ENCODE measurements around the gene SOCS1. TPM values are rescaled to one million over a fixed set of nuclear protein-coding genes. Genes with fewer than 3 reads are reported as not detected.

Gene SOCS1
- total and polyA plus RNA-seq, 2 of the 8 experiments (the other 6 are each of a cell fraction or from before 2014, with no cell fraction given): 21.0 to 48.9 TPM

DNA sequence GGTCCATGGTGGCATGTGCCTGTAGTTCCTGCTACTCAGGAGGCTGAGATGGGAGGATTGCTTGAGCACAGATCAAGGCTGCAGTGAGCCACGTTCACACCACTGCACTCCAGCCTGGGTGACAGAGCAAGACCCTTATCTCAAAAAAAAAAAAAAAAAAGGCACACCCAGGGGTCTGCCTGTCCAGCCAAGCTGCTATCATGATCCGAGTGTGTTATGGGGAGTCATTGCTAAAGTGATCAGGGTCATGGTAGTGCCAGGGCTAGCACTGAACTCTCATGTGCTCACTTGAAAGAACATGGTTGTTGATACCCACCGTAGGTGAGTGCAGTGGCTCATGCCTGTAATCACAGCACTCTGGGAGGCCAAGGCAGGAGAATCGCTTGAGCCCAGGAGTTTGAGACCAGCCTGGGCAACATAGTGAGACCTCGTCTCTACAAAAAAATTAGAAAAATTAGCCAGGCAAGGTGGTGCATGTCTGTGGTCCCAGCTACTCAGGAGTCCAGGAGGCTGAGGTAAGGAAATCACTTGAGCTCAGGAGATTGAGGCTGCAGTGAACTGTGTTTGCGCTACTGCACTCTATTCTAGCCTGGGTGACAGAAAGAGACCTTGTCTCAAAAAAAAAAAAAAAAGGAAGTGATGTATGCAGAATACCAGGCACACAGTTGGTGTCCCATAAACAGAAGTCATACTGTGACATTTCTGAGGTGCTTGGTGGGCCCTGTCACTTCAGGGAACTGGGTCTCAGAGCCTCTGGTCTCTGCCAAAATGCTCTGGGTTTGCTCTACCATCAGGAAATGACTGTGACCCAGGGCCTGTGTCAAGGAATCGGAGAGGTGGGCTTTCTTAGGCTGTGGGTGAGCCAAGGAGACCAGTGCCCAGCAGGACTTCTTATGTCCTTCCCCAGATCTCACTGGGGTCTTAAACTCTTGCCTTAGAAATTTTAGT lies 23.0 kb upstream of the SOCS1 start:
- no peak overlapping the region for H2AFZ ChIP-seq (ENCODE audit: low read length)
- H3K27ac ChIP-seq (ENCODE audit: low read depth, low read length): no peak overlapping the region
- FAIRE-seq (no peak), DNase-seq (ENCODE audit: low read depth in 1 of 2, low spot score in 2 of 2) (no peak)
- H3K9me3 ChIP-seq (ENCODE audit: insufficient read depth in 2 of 2, low read depth in 1 of 2, low read length in 1 of 2): no peaks in the 10 kb centered on the region
- H3K18ac ChIP-seq (ENCODE audit: extremely low read depth, low read length): no peak overlapping the region
- no peak overlapping the region for H3K14ac ChIP-seq (ENCODE audit: insufficient read length)
- no peaks in the 10 kb centered on the region for H3K79me1 ChIP-seq (ENCODE audit: low read depth, low read length)
- H4K20me1 ChIP-seq (replicated peaks in 1 of 2; ENCODE audit: control insufficient read depth in 1 of 2, insufficient read depth in 2 of 2, low read length in 2 of 2): no peaks in the 10 kb centered on the region
- no peak overlapping the region for H2BK120ac ChIP-seq (replicated peaks; ENCODE audit: low read depth, low read length)
- no peak overlapping the region for H4K8ac ChIP-seq (ENCODE audit: extremely low read depth, insufficient read depth, low read length)
- H3K4ac ChIP-seq (replicated peaks; ENCODE audit: insufficient read length, low read depth, low read length): no peak overlapping the region
- H3K4me2 ChIP-seq (ENCODE audit: insufficient read depth in 1 of 2, low read depth in 2 of 2, low read length in 2 of 2): no peak overlapping the region
- H3K23ac ChIP-seq (ENCODE audit: insufficient read length): no peak overlapping the region
- no peaks in the 10 kb centered on the region for H3K79me2 ChIP-seq (ENCODE audit: control insufficient read depth in 1 of 2, insufficient read depth in 2 of 2, low read length in 2 of 2)
- no peaks in the 10 kb centered on the region for H3K36me3 ChIP-seq (ENCODE audit: control insufficient read depth in 2 of 4, insufficient read depth in 4 of 4, low read length in 3 of 4)
- H4K5ac ChIP-seq (ENCODE audit: insufficient read length, low read depth, low read length): no peak overlapping the region
- H3K9ac ChIP-seq (replicated peaks in 1 of 4; ENCODE audit: extremely low read depth in 1 of 4, low read depth in 3 of 4, low read length in 3 of 4): no peak overlapping the region
- no peak overlapping the region for H2BK5ac ChIP-seq (ENCODE audit: low read depth, low read length)
- H3K27me3 ChIP-seq (replicated peaks in 1 of 4; ENCODE audit: control insufficient read depth in 3 of 4, extremely low read depth in 1 of 4, insufficient read depth in 3 of 4, low read length in 3 of 4): no peaks in the 10 kb centered on the region
- ChIA-PET CTCF (ENCODE audit: partially characterized antibody) (interaction anchor here (0.7 to 1.6 kb wide), 3 partner anchors 19 to 23 kb away, joined by 3 to 5 read pairs (median 3); partner anchors contain the start of gene SOCS1), POLR2A (ENCODE audit: partially characterized antibody) (interaction anchor here (1.2 to 2.3 kb wide), 2 partner anchors 24 to 49 kb away, joined by 3 to 6 read pairs; no protein-coding TSS in a partner anchor)
- H2BK20ac ChIP-seq (ENCODE audit: low read length): no peak overlapping the region
- H3K56ac ChIP-seq (replicated peaks; ENCODE audit: insufficient read length, low read depth, low read length): no peak overlapping the region
- WGBS, 2 experiments (ENCODE audit: extremely low coverage in 1 of 2, insufficient coverage in 1 of 2, insufficient read length in 1 of 2, insufficient replicate concordance in 2 of 2, low coverage in 1 of 2, low lambda C conversion rate in 2 of 2, missing lambda C conversion rate in 1 of 2): 84% methylated on average over 7 of the region's 7 CpGs; no CpG with 5 or more reads in 1 of the 2 experiments
- peaks cover 0 to 5% (median under 1%) of the 10 kb centered on the region in 4 experiments; a peak in 1 of 7 replicates for H3K4me1 ChIP-seq (replicated peaks in 1 of 4; ENCODE audit: control insufficient read depth in 3 of 4, insufficient read depth in 4 of 4, low read length in 3 of 4)
- H4K91ac ChIP-seq (replicated peaks; ENCODE audit: insufficient read length, low read length): no peak overlapping the region
- no peak overlapping the region; the same call in 1 of the 2 replicates for H2BK12ac ChIP-seq (ENCODE audit: low read depth, low read length)
- no peak overlapping the region for H2BK15ac ChIP-seq (ENCODE audit: low read length)
- H3K23me2 ChIP-seq (ENCODE audit: low read depth, low read length): no peaks in the 10 kb centered on the region
- 0 out of 2 replicates have a peak overlapping the region, but pooled peaks have one; percentile 6 for H2AK5ac ChIP-seq (ENCODE audit: low read depth, low read length)
- no peak overlapping the region for H3K4me3 ChIP-seq (ENCODE audit: extremely low read depth in 1 of 4, insufficient read depth in 2 of 4, low read depth in 3 of 4, low read length in 4 of 4)
- TF ChIP-seq TAF7 (optimal IDR thresholded peaks at IDR 0.05; ENCODE audit: borderline replicate concordance, low read depth, low read length): no peak
- no peak for TF ChIP-seq KDM4A (IDR thresholded peaks at IDR 0.05; ENCODE audit: low read depth, low read length, severe bottlenecking)
- TF ChIP-seq RXRA (IDR thresholded peaks at IDR 0.05; ENCODE audit: insufficient read depth, low read depth, low read length): no peak
- TF ChIP-seq POLR2A (IDR thresholded peaks at IDR 0.05; ENCODE audit: control extremely low read depth in 1 of 2, low read depth in 2 of 2, low read length in 2 of 2): no peak
- no peak for TF ChIP-seq SP2 (IDR thresholded peaks at IDR 0.05; ENCODE audit: low read length)
- TF ChIP-seq JUN (IDR thresholded peaks at IDR 0.05; ENCODE audit: low read depth, low read length): no peak
- TF ChIP-seq SIX5 (IDR thresholded peaks at IDR 0.05; ENCODE audit: low read depth, low read length): no peak
- TF ChIP-seq HDAC6 (IDR thresholded peaks at IDR 0.05; ENCODE audit: low read depth, low read length): no peak
- TF ChIP-seq, protein P1, sequence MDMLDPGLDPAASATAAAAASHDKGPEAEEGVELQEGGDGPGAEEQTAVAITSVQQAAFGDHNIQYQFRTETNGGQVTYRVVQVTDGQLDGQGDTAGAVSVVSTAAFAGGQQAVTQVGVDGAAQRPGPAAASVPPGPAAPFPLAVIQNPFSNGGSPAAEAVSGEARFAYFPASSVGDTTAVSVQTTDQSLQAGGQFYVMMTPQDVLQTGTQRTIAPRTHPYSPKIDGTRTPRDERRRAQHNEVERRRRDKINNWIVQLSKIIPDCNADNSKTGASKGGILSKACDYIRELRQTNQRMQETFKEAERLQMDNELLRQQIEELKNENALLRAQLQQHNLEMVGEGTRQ (IDR thresholded peaks at IDR 0.05; ENCODE audit: low read length): no peak

Measured in H1 (cell line).